Stimulated activated CD8-positive, alpha-beta memory T cell treated with anti-CD3 and anti-CD28 coated beads, Interleukin-15, amount 100 ng/mL, for 1 hour (primary cell): ENCODE measurements around the gene TBRG1.
A peak's percentile ranks its signal among the peaks of the same experiment; 100 is the strongest.

Source experiments
- DNase-seq: peaks from one replicate; pipeline ENCODE4 v3.0.0-alpha.2; 2020; ENCODE audit warnings: low read depth

The TBRG1 gene

DNA sequence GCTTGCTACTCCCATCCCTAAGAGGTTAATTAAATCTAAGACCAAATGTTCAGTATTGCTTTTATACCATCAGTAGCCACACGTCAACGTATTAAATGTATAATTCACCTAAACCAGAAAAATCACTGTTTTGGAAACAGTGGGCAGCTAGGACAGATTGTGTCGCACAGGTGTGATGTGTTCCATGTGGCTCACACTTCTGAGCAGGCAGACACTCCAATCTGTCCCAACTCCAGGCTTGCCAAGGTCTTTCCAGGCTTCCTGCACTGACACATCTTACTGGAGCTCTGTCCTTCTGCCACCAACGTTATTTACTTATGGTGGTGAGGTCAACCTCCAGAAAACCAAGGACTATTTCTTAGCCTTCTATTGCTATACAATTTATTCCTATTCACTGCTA is 39.4 kb downstream of the TBRG1 start:
- DNase-seq: no peak

- no peak for DNase-seq
These were observed 41.2 kb downstream of the TBRG1 start for GRCh38 chr11:124663861-124664260.

DNA sequence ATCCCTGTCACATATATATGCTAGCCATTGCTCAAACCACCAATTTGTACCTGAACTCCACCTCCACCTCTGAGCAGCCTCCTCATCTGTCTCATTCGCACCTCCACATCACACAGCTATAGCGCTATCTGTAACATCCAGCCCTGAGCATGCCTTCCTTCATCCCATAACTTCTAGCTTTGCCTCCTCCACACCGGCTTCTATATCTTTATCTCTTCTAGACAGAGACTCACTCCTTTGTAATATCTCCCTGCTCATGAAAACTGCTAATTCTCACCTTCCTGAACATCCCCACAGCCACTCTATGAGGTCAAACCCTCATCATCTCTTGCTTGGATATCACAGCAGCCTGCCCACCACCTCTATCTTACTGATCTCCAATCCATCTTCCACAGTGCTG is 44.9 kb downstream of the TBRG1 start:
- no peak for DNase-seq

DNA sequence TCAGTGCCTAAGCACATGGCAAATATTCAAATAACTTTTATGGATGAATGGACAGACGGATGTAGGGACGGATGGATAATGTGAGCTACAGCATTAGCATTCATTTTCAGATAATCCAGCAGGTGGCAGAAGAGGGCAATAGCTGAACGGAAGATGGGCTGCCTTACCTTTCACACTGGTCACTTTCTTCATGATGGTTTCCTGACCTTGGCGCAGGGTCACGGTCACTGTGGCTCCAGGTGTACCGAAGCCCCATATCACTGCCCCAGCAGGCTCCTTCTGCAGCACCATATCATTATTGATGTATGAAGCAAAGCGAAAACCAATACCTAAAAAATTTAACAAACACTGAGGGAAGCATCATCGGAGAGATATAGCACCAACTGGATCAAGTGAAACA is 46.5 kb downstream of the TBRG1 start:
- peak; percentile 18 for DNase-seq

DNA sequence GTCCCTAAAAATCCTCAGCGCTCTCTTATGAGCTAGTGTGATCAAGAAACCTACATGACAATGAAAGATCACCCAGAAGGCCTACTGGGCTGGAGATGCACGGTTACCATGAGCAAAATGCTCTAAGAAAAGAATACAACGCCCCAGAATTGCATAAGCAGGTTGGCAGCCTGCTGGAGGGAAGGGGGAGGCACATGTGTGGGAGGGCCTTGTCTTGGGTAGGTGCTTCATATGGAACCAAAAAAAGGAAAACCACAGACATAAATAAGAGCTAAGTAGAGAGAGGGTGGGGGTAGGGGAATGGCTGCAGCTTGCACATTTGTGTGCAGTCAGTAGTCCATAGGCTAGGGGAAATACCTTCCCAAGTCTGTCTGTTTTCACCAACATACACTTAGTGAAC is 48.1 kb downstream of the TBRG1 start:
- DNase-seq: no peak

DNA sequence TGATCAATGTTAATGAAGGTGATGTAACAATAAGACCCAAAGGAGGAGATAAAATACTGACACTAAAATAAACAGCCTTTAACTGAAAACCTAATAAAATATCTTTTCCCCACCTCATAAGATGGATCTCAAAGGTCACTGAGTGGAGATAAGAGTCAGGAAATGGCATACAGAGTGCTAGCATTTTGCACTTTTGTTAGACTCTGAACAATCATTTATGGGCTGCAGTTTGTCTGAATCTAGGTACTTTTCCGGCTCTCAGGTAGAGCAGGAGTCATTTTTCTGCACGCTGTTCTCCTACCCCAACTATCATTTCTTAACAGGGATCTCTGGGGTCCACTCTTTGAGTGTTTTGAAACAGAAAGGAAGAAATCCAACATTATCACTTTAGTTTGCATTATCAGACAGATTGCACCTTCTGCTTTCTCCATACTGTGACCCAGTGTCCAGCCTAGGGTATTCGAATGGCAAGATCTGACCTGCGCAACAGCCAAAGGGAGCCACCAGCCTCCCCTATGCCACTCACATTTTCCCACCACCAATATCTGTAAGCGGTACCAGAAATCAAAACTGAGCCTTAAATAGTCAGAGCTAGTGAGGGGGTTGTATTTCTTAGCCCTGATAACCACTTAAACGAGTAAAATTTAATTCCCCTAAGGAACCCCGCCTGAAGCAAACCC is 50.0 kb downstream of the TBRG1 start:
- DNase-seq: no peak

DNA sequence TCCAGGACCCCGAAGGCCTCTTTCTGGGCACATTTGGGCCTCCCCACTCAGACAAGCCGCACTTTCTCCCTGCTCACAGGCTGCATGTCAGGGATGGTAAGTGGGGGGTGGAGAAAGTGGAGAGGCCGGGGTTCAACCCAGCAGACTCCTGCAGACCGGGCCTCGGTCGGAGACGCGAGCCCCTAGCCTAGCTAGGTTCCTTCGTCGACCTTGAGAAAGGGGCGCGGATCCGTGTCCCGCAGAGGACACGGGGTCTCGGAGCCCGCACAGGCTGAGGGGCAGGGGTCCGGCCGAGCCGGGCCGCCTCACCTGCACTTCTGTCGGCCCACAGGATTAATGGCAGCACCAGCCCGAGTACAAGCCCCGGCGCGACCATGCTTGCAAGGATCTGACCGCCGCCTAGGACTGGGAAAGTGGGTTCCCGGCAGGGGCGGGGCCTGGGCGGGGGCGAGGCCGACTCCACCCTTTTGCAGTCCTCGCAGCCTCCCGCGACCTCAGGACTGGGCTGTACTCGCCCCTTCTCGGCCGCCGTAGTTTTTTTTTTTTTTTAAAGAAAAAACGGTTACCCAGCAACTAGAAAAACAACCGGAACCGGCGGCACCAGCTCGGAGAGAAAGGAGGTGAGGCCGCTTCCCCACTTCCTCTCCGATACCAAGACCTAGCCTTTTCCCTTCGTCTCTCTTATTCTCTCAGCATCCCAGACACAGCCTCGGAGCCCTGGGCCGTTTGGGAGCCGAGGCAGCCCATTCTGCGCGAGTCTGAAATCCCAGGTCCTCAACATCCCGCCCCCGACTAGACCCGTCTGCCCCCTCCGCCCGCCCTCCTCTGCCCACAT is 50.9 kb downstream of the TBRG1 start, which contains the start of the genes SIAE and SPA17:
Gene SIAE, minus strand, starts transcription at position 407 of the 835 bp plus-strand sequence. Its CDS starts 31 bp downstream, at position 376.
Gene SPA17, plus strand, starts transcription at position 572 of the 835 bp plus-strand sequence. CDS start 1,361 bp downstream, outside the sequence.
- peak; percentile 55 for DNase-seq

GRCh38 chr11:124674168-124674517 is 51.5 kb downstream of the TBRG1 start:
- no peak for DNase-seq

DNA sequence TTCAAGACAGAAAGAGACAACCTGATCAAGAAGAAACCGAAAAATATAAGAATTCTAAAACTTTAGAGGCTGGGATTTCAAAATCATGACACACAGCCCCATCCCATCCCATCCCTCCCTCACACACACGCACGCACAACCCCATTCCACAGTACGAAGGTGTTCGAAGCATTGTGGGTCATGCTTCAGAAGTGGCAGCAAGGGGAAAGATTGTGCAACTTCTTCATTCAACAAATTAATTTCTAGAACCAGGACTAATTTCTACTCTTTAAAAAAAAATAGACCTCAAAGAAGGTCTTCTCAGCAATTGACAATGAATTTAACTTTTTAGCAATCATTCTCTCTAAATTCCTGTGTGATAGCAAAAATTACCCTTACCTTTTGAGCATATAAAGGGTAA is 51.9 kb downstream of the TBRG1 start:
- DNase-seq: no peak

- DNase-seq: no peak
These were observed 53.7 kb downstream of the TBRG1 start for GRCh38 chr11:124676386-124676785.

GRCh38 chr11:124678416-124678815 is 55.8 kb downstream of the TBRG1 start:
- DNase-seq: no peak

GRCh38 chr11:124681421-124681820 is 58.8 kb downstream of the TBRG1 start:
- no peak for DNase-seq

- no peak for DNase-seq
These were observed 59.8 kb downstream of the TBRG1 start for GRCh38 chr11:124682443-124682842.
